Subcutaneous abdominal adipose tissue (tissue), 5 donors: ENCODE data around the gene AGAP3.

Source experiments
- H3K27ac ChIP-seq: one replicate; pipeline ENCODE4 v1.7.0; 2013; ENCODE audit warnings: low read depth, mild to moderate bottlenecking, inconsistent platforms, low read length, moderate library complexity
- H3K27me3 ChIP-seq, 5 donors: one replicate each; pipeline ENCODE4 v1.7.0; 2013; ENCODE audit warnings: low read length in 5 of 5, inconsistent platforms in 1 of 5; ENCODE audit not compliant: control insufficient read depth in 5 of 5, insufficient read depth in 4 of 5
- H3K36me3 ChIP-seq, 5 donors: one replicate each; pipeline ENCODE4 v1.7.0; 2013; ENCODE audit warnings: low read length in 5 of 5; ENCODE audit not compliant: control insufficient read depth in 5 of 5, insufficient read depth in 5 of 5
- H3K4me1 ChIP-seq, 5 donors: one replicate each; pipeline ENCODE4 v1.7.0; 2013; ENCODE audit warnings: low read length in 5 of 5, mild to moderate bottlenecking in 3 of 5, moderate library complexity in 1 of 5; ENCODE audit not compliant: control insufficient read depth in 5 of 5, insufficient read depth in 5 of 5
- H3K4me3 ChIP-seq, 5 donors: one replicate each; pipeline ENCODE4 v1.7.0; 2013; ENCODE audit warnings: low read length in 5 of 5, low read depth in 1 of 5
- H3K9ac ChIP-seq, 5 donors: one replicate each; pipeline ENCODE4 v1.7.0; 2013; ENCODE audit warnings: low read length in 5 of 5, mild to moderate bottlenecking in 4 of 5, moderate library complexity in 3 of 5
- H3K9me3 ChIP-seq, 5 donors: one replicate each; pipeline ENCODE4 v1.7.0; 2013; ENCODE audit warnings: low read length in 5 of 5; ENCODE audit not compliant: control insufficient read depth in 5 of 5
- donor health status: healthy.
- donor health status: healthy.
- donor health status: healthy.
- donor health status: healthy.
- donor health status: healthy.

AGAP3 gene

GRCh38 chr7:151079199-151079910, 6.9 kb upstream of the AGAP3 start:
- H3K27me3 ChIP-seq = no peaks in the 10 kb centered on the region
- H3K4me3 ChIP-seq = peak overlapping the region; percentile 80 to 95 (median 83)
- no peaks in the 10 kb centered on the region for H3K9me3 ChIP-seq
- peaks cover 0 to 32% (median 25%) of the 10 kb centered on the region in 5 donors for H3K36me3 ChIP-seq
- H3K9ac ChIP-seq = peak overlapping the region in 3 of 5 donors; percentile 65 to 91 (median 86)
- H3K27ac ChIP-seq = no peak overlapping the region
- peaks cover 4 to 55% (median 48%) of the 10 kb centered on the region in 5 donors for H3K4me1 ChIP-seq

GRCh38 chr7:151080067-151080521, 6.2 kb upstream of the AGAP3 start:
- peak overlapping the region in 4 of 5 donors; percentile 65 to 92 (median 88) for H3K9ac ChIP-seq
- H3K9me3 ChIP-seq = no peaks in the 10 kb centered on the region
- peaks cover 0 to 25% (median 17%) of the 10 kb centered on the region in 5 donors for H3K36me3 ChIP-seq
- peak overlapping the region; percentile 80 to 95 (median 83) for H3K4me3 ChIP-seq
- H3K4me1 ChIP-seq = peaks cover 4 to 59% (median 49%) of the 10 kb centered on the region in 5 donors
- H3K27me3 ChIP-seq = no peaks in the 10 kb centered on the region
- peak overlapping the region; percentile 94 for H3K27ac ChIP-seq

GRCh38 chr7:151080522-151081169, 5.6 kb upstream of the AGAP3 start, which contains the start of gene FASTK:
TSS of gene FASTK (minus strand) at chr7:151080809. CDS start at chr7:151080766, 43 bp downstream.
- no peaks in the 10 kb centered on the region for H3K9me3 ChIP-seq
- peaks cover 0 to 19% (median 12%) of the 10 kb centered on the region in 5 donors for H3K36me3 ChIP-seq
- peak within 1 kb of the TSS; percentile 94 for H3K27ac ChIP-seq
- H3K4me3 ChIP-seq = peak within 1 kb of the TSS; percentile 80 to 95 (median 83)
- H3K27me3 ChIP-seq = no peaks in the 10 kb centered on the region
- H3K4me1 ChIP-seq = peaks cover 4 to 64% (median 54%) of the 10 kb centered on the region in 5 donors
- H3K9ac ChIP-seq = peak within 1 kb of the TSS in 4 of 5 donors; percentile 65 to 92 (median 88)

GRCh38 chr7:151081170-151082101, 4.8 kb upstream of the AGAP3 start:
- Histone ChIP-seq H3K27me3 (no peaks in the 10 kb centered on the region), H3K27ac (peak overlapping the region; percentile 94), H3K4me1 (peaks cover 4 to 67% (median 58%) of the 10 kb centered on the region in 5 donors), H3K4me3 (peak overlapping the region in 4 of 5 donors; percentile 53 to 95 (median 84)), H3K36me3 (peaks cover 0 to 12% (median 6%) of the 10 kb centered on the region in 5 donors), H3K9ac (peak overlapping the region in 4 of 5 donors; percentile 65 to 86 (median 83)), H3K9me3 (no peaks in the 10 kb centered on the region)

- Histone ChIP-seq H3K36me3 (peaks cover 0 to 7% (median 0%) of the 10 kb centered on the region in 5 donors), H3K27me3 (no peaks in the 10 kb centered on the region), H3K4me3 (peak overlapping the region; percentile 66 to 95 (median 80)), H3K4me1 (peaks cover 4 to 72% (median 61%) of the 10 kb centered on the region in 5 donors), H3K9ac (peak overlapping the region; percentile 38 to 86 (median 82)), H3K9me3 (no peaks in the 10 kb centered on the region), H3K27ac (peak overlapping the region; percentile 94)
These were observed 3.9 kb upstream of the AGAP3 start for GRCh38 chr7:151082141-151083070.

GRCh38 chr7:151083071-151083823, 3.0 kb upstream of the AGAP3 start, which contains the start of gene TMUB1:
TSS of gene TMUB1 (minus strand) at chr7:151083493. CDS start at chr7:151082563, 930 bp downstream.
- Histone ChIP-seq H3K9ac (peak within 1 kb of the TSS; percentile 38 to 86 (median 82)), H3K36me3 (peaks cover 0 to 4% (median 0%) of the 10 kb centered on the region in 5 donors), H3K27ac (peak within 1 kb of the TSS; percentile 94), H3K9me3 (no peaks in the 10 kb centered on the region), H3K27me3 (no peaks in the 10 kb centered on the region), H3K4me1 (peaks cover 8 to 75% (median 67%) of the 10 kb centered on the region in 5 donors), H3K4me3 (peak within 1 kb of the TSS; percentile 66 to 95 (median 72))

GRCh38 chr7:151083824-151084160, 2.5 kb upstream of the AGAP3 start:
- H3K4me1 ChIP-seq = peaks cover 8 to 75% (median 67%) of the 10 kb centered on the region in 5 donors
- no peak overlapping the region for H3K27ac ChIP-seq
- H3K4me3 ChIP-seq = peak overlapping the region; percentile 10 to 95 (median 71)
- H3K9ac ChIP-seq = peak overlapping the region in 2 of 5 donors; percentile 28 to 30
- H3K9me3 ChIP-seq = no peaks in the 10 kb centered on the region
- no peaks in the 10 kb centered on the region for H3K27me3 ChIP-seq
- H3K36me3 ChIP-seq = peaks cover 0 to 4% (median 0%) of the 10 kb centered on the region in 5 donors

- Histone ChIP-seq H3K36me3 (no peaks in the 10 kb centered on the region), H3K27me3 (no peaks in the 10 kb centered on the region), H3K4me1 (peaks cover 12 to 75% (median 69%) of the 10 kb centered on the region in 5 donors), H3K9me3 (no peaks in the 10 kb centered on the region), H3K4me3 (peak overlapping the region in 4 of 5 donors; percentile 57 to 72 (median 63)), H3K9ac (peak overlapping the region in 4 of 5 donors; percentile 32 to 76 (median 69)), H3K27ac (peak overlapping the region; percentile 84)
These were observed 965 bp upstream of the AGAP3 start for GRCh38 chr7:151085329-151085690.
